Measurements from ENCODE around the gene LATS1. TPM values are rescaled to one million over a fixed set of nuclear protein-coding genes. Genes with fewer than 3 reads are reported as not detected.

The LATS1 gene
- total RNA-seq, 1 experiment from 2014 or later = 15.4 TPM

GRCh38 chr6:149701714-149702113 is 16.2 kb downstream of the LATS1 start:
- peaks cover 3% of the 10 kb centered on the region for H3K36me3 ChIP-seq (ENCODE audit: low read depth)
- DNase-seq = no peak
- H3K27me3 ChIP-seq (ENCODE audit: insufficient read depth, low read depth) = no peaks in the 10 kb centered on the region
- no peak overlapping the region for H2AFZ ChIP-seq
- no peak overlapping the region for H3K4me2 ChIP-seq
- peaks cover 55% of the 10 kb centered on the region for H3K79me2 ChIP-seq (ENCODE audit: low read depth)
- intact Hi-C loops (cut with micrococcal nuclease; ENCODE audit: unreplicated experiment) = no loop called here
- H3F3A ChIP-seq (ENCODE audit: insufficient read depth, low read depth) = 0 out of 2 replicates have a peak, but pooled peaks cover 7% of the 10 kb centered on the region
- H3K4me1 ChIP-seq (replicated peaks; ENCODE audit: insufficient read depth) = no peaks in the 10 kb centered on the region
- H3K9me3 ChIP-seq (ENCODE audit: insufficient read depth, low read depth) = no peaks in the 10 kb centered on the region
- no peak overlapping the region for H3K27ac ChIP-seq
- CTCF ChIA-PET = no interaction called here
- no peak overlapping the region for H3K4me3 ChIP-seq
- H4K20me1 ChIP-seq (ENCODE audit: insufficient read depth) = peaks cover 15% of the 10 kb centered on the region
- TF ChIP-seq EZH2 (IDR thresholded peaks at IDR 0.05; ENCODE audit: low read depth) (no peak), CTCF (conservative IDR thresholded peaks at IDR 0.05) (no peak)
- no peaks in the 10 kb centered on the region for H3K9me2 ChIP-seq (ENCODE audit: insufficient read depth)
- POLR2A ChIA-PET (ENCODE audit: unreplicated experiment) = no interaction called here
- BruUV-seq (replicated peaks) = no TSS peak

GRCh38 chr6:149699150-149699549 is 18.8 kb downstream of the LATS1 start:
- BruUV-seq (replicated peaks) = no TSS peak
- no peaks in the 10 kb centered on the region for H3K27me3 ChIP-seq (ENCODE audit: insufficient read depth, low read depth)
- H3K36me3 ChIP-seq (ENCODE audit: low read depth) = peaks cover 3% of the 10 kb centered on the region
- H3F3A ChIP-seq (ENCODE audit: insufficient read depth, low read depth) = 0 out of 2 replicates have a peak, but pooled peaks cover 7% of the 10 kb centered on the region
- peaks cover 11% of the 10 kb centered on the region for H4K20me1 ChIP-seq (ENCODE audit: insufficient read depth)
- no peaks in the 10 kb centered on the region for H3K4me1 ChIP-seq (replicated peaks; ENCODE audit: insufficient read depth)
- no peaks in the 10 kb centered on the region for H3K9me3 ChIP-seq (ENCODE audit: insufficient read depth, low read depth)
- no peak overlapping the region for H3K4me2 ChIP-seq
- H2AFZ ChIP-seq = no peak overlapping the region
- intact Hi-C loops (cut with micrococcal nuclease; ENCODE audit: unreplicated experiment) = no loop called here
- TF ChIP-seq EZH2 (IDR thresholded peaks at IDR 0.05; ENCODE audit: low read depth) (no peak), CTCF (conservative IDR thresholded peaks at IDR 0.05) (no peak)
- no peaks in the 10 kb centered on the region for H3K9me2 ChIP-seq (ENCODE audit: insufficient read depth)
- no peak overlapping the region for H3K4me3 ChIP-seq
- H3K27ac ChIP-seq = no peak overlapping the region
- POLR2A ChIA-PET (ENCODE audit: unreplicated experiment) = no interaction called here
- peaks cover 39% of the 10 kb centered on the region; the same call in 1 of the 2 replicates for H3K79me2 ChIP-seq (ENCODE audit: low read depth)
- CTCF ChIA-PET = no interaction called here
- DNase-seq = no peak

- Histone ChIP-seq H3K9me2 (ENCODE audit: insufficient read depth) (no peaks in the 10 kb centered on the region), H3K27me3 (ENCODE audit: insufficient read depth, low read depth) (no peaks in the 10 kb centered on the region), H3K4me3 (no peak overlapping the region), H3K36me3 (ENCODE audit: low read depth) (peaks cover 5% of the 10 kb centered on the region), H3K4me2 (no peak overlapping the region), H3K9me3 (ENCODE audit: insufficient read depth, low read depth) (no peaks in the 10 kb centered on the region), H3K4me1 (replicated peaks; ENCODE audit: insufficient read depth) (no peaks in the 10 kb centered on the region), H3K79me2 (ENCODE audit: low read depth) (peaks cover 29% of the 10 kb centered on the region), H3K27ac (no peak overlapping the region), H3F3A (ENCODE audit: insufficient read depth, low read depth) (0 out of 2 replicates have a peak, but pooled peaks cover 7% of the 10 kb centered on the region), H2AFZ (no peak overlapping the region), H4K20me1 (ENCODE audit: insufficient read depth) (peaks cover 11% of the 10 kb centered on the region)
- intact Hi-C loops (cut with micrococcal nuclease; ENCODE audit: unreplicated experiment) = no loop called here
- BruUV-seq (replicated peaks) = no TSS peak
- DNase-seq = no peak
- TF ChIP-seq CTCF (conservative IDR thresholded peaks at IDR 0.05) (no peak), EZH2 (IDR thresholded peaks at IDR 0.05; ENCODE audit: low read depth) (no peak)
- CTCF ChIA-PET = no interaction called here
- POLR2A ChIA-PET (ENCODE audit: unreplicated experiment) = interaction anchor here (0.6 kb wide), 1 partner anchor 1634 kb away, joined by 9 read pairs; no protein-coding TSS in a partner anchor
Measured at GRCh38 chr6:149698175-149698574, 19.7 kb downstream of the LATS1 start.
